Gastroesophageal sphincter (tissue), 3 donors: ENCODE results near the gene RPL4.

ENCODE experiments used
- EP300 ChIP-seq: sonication (generic); formaldehyde crosslinking; IDR thresholded peaks from one replicate; pipeline ENCODE4 v1.6.1; 2017; ENCODE audit warnings: antibody characterized with exemption, mild to moderate bottlenecking
- POLR2A ChIP-seq, 2 donors: fragments of 450-650 bp; IDR thresholded peaks; one replicate each; pipeline ENCODE4 v1.6.1; 2017; ENCODE audit warnings: antibody characterized with exemption in 2 of 2, mild to moderate bottlenecking in 2 of 2, moderate library complexity in 1 of 2
- POLR2AphosphoS5 ChIP-seq: sonication (generic); formaldehyde crosslinking; IDR thresholded peaks from one replicate; pipeline ENCODE4 v1.6.1; 2017; ENCODE audit warnings: antibody characterized with exemption
- TF ChIP-seq, protein P1 (sequence below), 4 experiments: fragments of 200-600 bp in 2 of 4; fragments of 450-650 bp in 2 of 4; sonication (generic) in 1 of 4; IDR thresholded peaks; one replicate each; pipeline ENCODE4 v1.5.1; 2017 to 2019; ENCODE audit warnings: antibody characterized with exemption in 4 of 4, mild to moderate bottlenecking in 2 of 4, moderate library complexity in 2 of 4

DNA sequence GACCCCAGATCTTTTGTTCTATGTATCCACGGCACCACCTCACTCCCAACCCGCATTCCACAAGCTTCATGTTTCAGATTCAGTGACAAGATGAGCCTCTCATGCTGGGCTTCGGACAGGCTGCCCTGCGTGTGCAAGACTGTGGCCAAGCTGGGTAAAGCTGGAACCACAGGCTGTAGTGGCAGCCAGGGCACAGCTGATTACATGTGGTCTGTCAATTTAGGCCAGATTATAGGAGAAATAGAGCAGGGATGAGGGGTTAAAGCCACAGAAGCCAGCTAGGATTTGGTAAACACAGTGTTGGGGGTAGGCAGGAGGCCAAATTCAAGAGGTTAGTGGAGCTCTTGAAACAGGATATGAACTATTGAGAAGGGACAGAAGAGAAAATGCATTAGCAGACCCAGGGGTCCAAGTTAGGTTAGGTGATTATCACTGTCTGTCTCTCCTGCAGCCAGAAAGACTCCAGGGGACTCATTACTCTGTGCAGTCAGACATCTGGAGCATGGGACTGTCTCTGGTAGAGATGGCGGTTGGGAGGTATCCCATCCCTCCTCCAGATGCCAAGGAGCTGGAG, 20.0 kb downstream of the RPL4 start:
- TF ChIP-seq, protein P1, sequence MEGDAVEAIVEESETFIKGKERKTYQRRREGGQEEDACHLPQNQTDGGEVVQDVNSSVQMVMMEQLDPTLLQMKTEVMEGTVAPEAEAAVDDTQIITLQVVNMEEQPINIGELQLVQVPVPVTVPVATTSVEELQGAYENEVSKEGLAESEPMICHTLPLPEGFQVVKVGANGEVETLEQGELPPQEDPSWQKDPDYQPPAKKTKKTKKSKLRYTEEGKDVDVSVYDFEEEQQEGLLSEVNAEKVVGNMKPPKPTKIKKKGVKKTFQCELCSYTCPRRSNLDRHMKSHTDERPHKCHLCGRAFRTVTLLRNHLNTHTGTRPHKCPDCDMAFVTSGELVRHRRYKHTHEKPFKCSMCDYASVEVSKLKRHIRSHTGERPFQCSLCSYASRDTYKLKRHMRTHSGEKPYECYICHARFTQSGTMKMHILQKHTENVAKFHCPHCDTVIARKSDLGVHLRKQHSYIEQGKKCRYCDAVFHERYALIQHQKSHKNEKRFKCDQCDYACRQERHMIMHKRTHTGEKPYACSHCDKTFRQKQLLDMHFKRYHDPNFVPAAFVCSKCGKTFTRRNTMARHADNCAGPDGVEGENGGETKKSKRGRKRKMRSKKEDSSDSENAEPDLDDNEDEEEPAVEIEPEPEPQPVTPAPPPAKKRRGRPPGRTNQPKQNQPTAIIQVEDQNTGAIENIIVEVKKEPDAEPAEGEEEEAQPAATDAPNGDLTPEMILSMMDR (IDR thresholded peaks at IDR 0.05) = no peak
- no peak for TF ChIP-seq POLR2AphosphoS5
- no peak for TF ChIP-seq POLR2A (IDR thresholded peaks at IDR 0.05)
- no peak for TF ChIP-seq EP300
